ENCODE measurements around the gene HMX1.

HMX1 gene

DNA sequence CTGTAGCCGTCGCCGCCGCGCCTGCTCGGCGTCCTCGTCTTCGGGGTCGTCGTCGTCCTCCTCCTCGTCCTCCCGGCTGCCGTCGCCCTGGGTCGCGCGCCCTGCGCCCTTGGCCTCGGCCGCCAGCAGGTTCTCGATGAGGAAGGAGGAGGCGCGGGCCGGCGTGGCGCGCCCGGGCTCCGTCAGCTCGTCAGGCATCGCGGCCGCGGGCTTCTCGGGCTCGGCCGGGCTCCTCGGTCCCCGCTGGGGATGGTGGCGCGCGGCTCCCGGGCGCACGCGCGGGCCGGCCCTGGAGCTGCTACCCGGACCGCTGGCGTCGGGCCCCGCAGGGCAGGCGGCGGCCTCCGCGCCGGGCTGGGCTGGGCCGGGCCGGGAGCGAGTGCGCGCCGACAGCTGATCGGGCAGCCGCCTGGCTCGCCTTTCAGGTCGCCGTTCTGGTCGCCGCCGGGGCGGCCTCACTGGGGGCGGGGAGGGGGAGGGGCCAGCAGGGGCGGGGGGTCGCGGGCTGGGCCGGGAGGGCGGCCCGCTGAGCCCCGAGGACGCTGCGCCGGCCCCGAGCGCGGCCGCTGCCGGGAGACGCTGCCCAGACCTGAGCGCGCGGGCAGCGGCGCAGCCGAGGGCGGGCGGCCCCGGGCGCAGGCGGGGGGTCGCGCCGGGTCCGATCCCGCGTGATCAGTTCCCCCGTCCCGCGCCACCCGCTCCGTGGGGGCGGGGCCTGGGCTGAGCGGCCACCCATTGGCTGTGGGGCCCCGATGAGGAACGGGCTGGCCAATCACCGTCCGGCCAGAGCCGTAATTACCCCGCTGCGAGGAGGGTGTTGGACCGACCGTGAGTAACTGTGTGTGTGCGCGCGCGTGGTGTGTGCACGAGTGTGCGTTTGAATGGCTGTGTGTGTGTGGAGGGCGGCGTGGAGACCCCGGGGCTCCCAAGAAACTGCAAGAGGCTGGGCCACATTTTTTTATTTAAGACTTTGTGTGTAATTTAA, at the start of gene HMX1:
TSS of gene HMX1 (minus strand) at position 423 of the 985 bp plus-strand sequence. CDS start at position 198, 225 bp downstream.
- DNase-seq: peak; percentile 79

DNA sequence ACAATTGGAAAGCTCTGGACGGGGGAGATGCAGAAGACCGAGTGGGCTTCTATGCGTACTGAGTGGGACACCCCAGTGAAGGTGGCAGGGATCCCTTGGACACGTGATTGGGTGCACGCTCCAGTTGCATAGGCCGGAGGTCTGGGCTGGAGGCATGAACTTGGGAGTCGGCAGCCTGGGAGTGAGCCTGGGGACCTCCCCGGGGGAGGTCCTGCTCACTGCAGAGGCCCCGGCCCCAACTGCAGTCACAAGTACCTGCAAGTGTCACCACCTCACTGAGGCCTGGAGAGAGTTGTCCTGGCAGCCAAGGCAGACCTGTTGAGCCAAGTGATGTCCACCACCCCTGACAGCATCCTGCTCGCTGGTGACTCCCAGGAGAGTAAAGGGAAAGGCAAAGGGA, 49.3 kb upstream of the HMX1 start:
- DNase-seq: no peak

GRCh38 chr4:8920289-8920965, 48.8 kb upstream of the HMX1 start:
- DNase-seq: no peak

DNA sequence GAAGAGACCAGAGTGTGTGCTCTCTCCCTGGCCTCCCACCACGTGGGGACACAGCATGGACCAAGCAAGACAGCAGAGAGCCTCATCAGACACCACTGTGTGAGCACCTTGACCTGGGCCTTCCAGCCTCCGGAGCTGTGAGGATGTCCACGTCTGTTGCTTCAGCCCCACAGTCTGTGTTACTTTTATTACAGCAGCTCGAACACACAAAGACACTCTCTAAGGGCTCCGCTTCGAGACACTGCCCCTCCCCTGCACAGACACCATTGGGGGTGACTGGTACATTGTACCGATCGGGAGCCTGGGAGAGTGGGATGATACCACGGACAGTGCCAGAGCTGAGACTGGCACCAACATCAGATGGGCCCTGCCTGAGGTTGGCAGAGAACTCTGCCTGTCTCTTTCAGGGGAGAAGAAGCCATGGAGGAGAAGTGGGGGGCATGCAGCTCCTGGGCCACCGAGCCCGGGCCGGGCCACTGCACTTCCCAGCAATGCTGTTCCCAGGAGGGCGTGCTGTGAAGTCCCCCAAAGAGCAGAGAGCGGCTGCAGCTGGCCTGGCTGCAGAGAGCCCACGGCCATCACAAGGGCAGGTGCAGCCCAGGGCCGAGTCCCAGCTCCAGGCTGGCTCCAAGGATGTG, 48.1 kb upstream of the HMX1 start:
- DNase-seq: no peak

GRCh38 chr4:8917868-8918783, 46.5 kb upstream of the HMX1 start:
- peak; percentile 11 for DNase-seq

GRCh38 chr4:8917321-8917811, 45.7 kb upstream of the HMX1 start:
- DNase-seq: no peak

DNA sequence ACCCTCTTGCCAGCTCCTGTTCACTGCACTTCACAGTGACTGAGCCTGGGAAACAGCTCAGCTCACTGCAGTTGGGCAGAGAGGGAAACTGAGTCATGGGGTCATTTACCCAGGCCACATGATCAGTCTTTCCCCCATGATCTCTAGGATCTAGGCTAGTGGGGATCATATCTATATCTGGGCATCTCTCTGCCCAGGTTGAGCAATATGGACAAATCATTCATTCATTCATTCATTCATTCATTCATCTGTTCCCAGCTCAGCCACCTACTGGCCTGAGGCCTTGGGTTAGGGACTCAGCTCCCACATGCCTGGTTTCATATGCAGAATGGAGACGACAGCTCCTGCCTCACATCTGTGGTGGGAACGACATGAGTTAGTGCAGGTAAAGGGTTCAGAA, 45.3 kb upstream of the HMX1 start:
- DNase-seq: no peak

DNA sequence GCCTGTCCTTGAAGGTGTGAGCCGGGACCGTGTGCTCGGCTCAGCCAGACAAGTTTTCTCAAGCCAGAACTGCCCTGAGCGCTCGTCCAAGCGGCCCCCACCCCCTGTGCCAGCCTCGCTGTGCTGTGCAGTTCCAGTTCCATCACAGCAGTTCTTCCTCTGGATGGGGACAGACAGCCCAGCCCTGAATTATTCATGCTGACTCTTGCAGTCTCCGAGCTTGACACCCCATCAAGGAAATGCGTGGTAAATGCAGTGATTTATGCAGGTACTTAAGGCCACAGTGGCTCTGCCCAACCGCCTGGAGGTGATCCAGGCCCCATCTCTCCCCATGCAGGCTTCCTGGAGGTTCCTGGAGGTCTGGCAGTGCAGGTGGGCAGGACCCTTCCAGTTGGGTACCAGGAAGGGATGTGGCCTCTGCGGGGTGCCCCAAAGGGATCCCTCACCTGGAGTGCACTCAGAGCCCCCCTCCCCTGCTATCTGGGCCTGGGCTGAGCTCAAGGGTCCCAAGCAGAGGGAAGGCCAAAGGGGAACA, 44.8 kb upstream of the HMX1 start:
- no peak for DNase-seq

DNA sequence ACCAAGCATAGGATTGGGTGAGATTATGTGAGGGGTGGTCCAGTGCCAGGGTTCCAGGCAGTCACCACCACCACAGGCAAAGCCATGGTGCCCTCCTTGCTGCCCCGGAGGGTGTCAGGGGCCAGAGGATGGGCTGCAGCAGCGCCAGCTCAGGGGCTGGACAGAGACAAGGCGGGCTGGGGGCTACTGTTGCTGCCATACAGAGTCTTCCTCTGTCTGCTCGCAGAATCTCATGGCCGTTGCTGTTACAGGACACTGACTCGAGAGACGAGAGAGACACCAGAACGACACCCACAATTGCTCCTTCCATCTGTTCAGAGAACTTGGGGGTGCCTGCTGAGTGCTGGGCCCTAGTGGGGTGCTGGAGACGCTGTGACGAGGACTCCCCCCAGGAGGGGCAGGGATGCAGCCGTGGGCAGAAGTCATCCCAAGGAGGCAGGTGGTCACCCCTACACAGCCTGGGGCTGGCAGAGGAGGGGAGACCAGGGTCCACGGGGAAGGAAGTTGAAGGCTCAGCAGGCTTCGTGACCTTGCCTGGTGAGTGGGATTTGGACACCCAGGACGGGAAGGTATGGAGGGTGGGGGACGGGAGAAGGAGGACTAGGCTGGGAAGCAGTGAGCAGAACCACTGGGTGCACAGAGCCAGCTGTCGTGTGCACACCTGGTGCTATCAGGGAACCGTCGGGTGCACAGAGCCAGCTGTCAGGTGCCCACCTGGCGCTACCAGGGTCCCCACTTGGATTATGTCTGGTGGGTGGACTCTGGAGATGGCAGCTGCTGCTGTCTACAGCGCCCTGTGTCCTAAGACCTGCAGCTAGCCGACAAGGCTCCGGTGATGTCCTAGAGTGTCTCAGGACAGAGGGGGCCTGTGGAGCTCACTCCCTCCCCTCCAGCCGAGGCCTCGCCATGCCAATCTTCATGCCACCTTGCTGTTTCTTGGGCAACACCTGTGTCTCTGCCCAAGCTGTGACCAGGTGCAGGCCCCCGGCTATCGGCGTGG, 43.9 kb upstream of the HMX1 start:
- DNase-seq: no peak

GRCh38 chr4:8914461-8915171, 43.0 kb upstream of the HMX1 start:
- no peak for DNase-seq

GRCh38 chr4:8913858-8914460, 42.3 kb upstream of the HMX1 start:
- DNase-seq: no peak

- DNase-seq: no peak
Measured at GRCh38 chr4:8913121-8913857, 41.6 kb upstream of the HMX1 start.

DNA sequence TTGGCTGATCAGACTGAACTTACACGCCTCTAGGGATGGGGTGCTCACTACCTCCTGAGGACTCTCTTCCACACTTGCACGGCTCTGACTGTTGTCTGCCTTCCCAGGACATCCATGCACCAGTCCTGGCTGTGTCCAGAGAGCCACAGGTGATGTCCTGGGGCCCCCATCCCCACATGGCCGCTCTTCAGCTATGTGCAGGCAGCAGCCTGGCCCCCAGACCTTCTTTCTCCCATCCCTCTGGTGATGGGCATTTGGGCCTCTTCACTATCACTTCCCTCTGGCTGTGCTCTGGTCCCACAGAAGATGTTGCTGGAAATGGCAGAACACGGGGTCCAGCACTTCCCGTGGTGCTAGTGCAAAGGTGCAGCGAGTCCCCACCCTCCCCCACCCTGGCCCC, 40.9 kb upstream of the HMX1 start:
- DNase-seq: no peak

- DNase-seq: no peak
Measured at GRCh38 chr4:8912089-8912455, 40.4 kb upstream of the HMX1 start.

DNA sequence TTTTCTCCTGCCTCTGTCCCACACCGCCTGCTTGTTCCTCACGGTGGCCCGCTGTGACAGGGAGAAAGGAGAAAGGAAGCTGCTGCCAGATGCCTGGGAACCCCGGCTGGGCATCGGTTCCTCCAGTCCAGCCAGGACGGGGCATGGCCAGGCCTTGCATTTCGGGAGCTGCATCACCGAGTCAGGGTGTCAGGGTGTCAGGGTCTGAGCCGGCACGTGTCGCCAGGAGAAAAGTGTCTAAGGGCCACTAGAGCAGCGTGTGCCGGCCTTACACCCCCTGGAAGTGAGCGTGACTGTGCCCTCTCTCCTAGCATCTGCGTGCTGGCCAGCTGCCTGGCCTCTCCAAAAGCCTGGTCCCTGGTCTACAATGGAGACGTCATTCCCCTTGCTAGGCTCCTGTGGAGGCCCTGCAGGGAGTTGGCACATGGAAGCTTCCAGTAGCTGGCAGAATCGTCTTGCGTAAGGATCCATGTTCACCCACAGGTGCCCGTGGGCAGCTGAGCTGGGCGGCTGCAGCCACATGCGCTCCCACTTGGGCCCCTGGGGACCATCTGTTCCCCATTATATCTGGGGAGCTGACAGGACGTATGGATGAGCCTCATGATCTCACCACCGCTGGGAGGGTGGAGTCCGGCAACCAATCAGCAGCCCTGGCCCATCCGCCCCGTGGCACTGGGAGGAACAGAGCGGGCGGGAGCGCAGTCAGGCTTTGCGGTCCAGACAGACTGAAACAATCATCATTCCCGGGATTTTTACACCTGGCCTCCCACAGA, 39.9 kb upstream of the HMX1 start:
- DNase-seq: no peak

GRCh38 chr4:8910822-8911315, 39.2 kb upstream of the HMX1 start:
- no peak for DNase-seq

- DNase-seq: no peak
Measured at GRCh38 chr4:8910100-8910821, 38.6 kb upstream of the HMX1 start.

Data from NCI-H1105 (cell line).